NCI-H2107 (cell line): ENCODE measurements around the gene ADAM12.

Experiments used
- DNase-seq: peaks from one replicate; lab custom pipeline; 2025; lab: John Stamatoyannopoulos, UW

The ADAM12 gene

DNA sequence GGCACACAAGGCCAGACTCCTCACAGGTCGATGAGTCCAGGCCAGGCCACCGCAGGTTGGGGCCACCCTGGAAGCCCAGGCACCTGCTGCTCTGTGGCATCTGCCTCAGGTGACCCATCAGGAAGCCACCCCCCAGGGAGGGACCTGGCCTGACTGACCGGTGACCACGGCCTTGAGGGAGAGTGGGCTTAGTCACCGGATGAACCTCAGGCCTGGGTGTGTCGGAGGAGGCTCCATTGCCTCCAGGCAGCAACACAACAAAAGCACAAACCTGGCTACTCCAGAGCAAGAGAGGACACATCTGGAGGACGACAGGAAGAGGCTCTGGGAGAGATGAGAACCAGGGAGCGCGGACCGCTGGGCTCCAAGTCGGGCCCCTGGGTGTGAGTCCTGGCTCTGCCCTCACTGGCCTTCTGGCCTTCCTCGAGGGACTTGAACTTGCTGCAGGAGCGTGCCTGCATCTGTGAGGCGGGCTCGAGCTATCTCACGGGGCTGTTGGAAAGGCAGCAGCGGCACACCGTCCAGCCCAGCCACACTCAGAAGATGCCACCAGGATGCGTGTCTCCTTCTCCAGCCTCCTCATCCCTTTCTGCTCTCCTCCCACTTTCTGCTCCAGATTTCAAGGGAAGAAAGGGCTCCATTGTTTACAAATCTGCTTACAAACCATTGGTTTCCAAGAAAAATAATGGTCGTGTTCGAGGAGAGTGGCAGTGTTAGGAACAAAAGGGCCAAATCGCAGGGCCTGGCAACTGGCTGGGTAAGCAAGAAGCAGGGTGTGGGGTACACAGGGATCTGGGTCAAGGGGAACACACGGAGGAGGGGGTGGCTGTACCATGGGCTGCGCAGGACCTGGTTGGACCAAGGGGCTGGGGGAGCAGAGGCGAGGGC lies 152.9 kb downstream of the ADAM12 start:
- DNase-seq, result no peak

DNA sequence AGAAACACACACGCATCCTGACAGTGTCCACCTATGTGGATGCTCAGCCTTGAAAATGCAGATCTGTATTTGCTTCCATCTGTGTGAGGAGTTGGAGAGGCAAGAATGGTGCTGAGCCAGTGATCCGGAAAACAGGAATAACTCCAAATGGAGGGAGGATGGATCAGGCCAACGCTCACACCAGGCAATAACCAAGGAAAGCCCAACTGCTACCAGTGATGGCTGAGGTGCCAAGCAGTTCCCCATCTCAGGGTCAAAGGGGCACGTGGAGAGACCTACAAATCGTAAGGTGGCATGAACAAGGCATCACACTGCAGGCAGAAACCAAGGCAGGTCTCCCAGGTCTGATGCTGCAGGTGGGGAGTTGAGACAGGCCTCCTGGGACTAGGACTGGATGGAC lies 153.6 kb downstream of the ADAM12 start:
- no peak for DNase-seq

DNA sequence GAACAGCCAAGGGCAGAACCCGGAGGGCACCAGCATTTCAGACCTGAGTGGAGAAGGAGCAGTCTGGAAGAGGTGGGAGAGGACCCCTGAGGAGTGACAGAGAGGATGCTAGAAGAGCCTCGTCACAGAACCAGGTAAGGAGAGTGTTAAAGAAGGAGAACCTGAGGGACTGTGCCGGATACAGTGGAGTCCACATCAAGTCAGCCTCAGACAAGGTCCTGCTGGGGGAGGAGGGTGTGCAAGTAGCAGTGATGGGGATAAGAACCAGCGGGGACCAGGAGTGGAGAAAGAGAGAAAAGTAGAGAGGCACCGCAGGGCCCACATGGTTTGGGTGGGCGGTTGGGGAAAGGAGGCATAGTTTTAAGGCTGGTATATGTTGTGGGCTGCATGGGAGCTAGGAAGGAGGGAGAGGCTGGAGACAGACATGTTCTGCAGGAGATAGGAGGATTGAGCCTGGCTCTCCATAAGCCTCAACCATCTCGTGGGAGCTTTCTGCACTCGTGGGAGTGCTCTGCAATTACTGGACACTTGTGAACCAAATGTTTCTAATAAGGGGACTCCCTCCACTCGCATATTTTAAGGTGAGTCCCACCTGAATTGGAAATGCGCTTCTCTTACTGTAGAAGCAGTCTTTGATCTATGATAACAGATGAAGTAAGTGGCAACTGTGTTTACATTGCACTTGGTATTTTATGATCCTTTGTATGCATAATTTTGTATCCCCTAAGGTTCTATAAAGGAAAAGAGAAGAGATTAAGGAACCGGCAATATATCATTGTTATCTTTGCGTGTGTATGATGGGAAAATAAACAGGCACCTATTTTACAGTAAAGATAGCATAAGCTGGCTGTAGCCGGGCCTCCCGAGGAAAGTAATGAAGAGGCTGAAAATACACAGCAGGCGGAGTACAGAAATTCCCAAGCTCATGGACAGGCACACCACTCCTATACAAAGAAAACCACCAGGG lies 154.8 kb downstream of the ADAM12 start:
- DNase-seq, result no peak

DNA sequence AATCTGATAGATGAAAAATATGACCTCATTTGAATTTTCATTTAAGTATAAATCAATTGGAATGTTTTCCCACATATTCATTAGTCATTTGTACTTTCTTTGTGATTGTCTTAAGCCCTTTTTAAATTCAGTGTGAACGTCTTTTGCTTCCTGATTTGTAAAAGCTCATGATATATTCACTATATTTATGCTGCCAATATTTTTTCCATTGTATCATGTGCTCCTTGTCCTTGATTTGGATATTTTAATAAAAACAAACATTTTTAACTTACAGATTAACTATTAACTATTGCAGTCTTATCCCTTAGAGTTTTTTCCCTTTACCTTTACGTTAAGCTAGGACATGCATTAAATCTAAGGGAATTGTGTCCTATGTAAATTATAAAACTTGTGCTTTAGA lies 157.7 kb downstream of the ADAM12 start:
- DNase-seq, result no peak

DNA sequence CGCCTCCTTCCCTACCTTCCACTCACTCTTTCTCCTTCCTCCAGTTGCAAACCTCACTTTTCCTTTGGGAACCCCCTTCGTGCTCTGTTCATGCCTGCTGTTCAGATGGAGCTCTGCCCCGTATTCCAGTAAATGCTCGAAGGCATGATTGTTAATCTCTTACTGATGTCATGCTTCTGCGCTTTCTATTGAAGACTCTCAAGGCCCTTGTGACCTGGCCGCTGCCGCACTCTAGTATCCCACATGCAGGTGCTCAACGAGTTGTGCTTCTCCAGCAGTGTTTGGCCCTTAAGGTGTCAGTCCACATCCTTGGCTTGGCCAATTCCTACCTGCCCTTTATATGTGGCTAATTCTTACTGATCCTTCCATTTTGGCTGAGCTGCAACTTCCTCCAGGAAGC lies 158.6 kb downstream of the ADAM12 start:
- no peak for DNase-seq

DNA sequence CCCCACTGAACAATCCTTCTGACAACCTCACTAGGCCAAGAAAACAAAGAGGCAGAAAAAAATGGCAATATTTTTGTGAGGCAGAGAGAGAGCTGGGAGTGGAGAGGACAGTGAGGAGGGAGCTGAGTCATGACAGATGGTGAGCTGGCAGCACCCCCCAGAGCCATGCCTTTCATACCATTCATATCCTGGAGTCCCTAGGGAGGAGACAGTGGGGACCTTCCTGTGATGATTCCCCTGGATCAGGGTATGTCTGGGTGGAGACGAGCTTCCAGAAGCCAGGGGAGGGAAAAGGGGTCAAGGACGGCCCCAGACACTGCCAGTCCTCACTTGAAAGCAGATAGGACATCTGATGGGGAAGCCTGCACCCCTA lies 160.5 kb downstream of the ADAM12 start:
- DNase-seq, result no peak

DNA sequence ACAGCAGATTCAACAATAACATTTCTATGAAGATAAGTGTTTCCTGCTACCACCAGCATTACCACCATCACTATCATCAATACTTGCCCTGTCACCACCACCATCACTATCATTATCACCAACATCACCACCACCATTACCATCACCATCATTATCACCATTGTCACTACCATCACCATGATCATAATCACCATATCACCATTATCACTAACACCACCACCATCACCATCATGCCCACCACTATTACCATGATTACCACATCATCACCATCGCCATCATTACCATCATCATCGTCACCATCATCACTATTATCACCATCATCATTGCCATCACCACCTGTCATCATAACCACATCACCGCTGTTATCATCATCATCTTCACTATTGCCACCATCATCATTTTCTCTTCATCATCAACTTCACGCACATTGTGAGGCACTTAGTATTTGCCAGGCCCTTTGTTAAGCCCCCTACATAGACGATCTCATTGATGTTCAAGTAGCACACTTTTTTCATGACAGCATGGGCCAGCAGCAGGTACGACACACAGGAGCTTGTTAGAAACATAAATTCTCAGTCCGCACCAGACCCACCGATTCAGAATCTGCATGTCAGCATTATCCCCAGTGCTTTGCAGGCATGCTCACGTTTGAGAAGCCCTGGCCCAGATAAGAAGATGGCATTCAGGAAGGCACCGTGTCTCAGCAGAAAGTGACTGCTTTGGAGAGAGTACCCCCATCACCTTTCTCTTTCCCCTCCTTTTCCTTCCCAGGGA lies 161.1 kb downstream of the ADAM12 start:
- DNase-seq, result no peak

DNA sequence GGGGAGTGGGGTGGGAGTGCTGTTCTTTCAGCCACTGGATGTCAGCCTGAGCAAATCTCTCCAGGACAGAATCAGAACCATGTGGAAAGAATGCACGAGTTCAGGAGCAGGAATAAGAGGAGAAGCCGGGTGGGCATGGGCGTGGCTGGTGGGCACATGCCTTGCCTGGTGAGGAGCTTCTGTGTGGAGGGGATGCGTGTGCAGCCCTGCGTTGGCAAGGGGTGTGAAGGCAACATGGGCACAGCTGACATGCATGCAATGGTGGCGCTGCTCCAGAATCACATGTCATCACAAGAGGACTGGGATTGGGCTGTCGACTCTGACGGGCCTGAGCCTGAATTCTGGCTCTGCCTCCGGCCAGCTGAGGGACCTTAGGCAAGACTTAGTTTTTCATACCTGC lies 162.1 kb downstream of the ADAM12 start:
- no peak for DNase-seq

DNA sequence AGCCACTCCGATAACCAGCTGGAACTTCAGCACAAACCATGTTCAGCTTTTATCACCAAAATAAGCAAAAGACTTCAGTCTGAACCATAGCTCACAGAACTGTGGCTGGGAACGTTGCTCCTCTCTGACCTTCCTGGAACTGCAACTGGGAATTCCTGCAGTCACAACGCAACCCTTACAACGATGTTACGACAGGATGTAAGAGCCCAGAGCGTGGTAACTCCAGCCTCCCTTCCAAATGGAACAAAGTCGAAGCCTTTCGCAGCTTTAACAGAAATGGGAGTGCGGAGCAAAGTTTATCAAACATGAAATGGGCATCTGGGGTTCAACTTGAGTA lies 162.6 kb downstream of the ADAM12 start:
- DNase-seq, result no peak

DNA sequence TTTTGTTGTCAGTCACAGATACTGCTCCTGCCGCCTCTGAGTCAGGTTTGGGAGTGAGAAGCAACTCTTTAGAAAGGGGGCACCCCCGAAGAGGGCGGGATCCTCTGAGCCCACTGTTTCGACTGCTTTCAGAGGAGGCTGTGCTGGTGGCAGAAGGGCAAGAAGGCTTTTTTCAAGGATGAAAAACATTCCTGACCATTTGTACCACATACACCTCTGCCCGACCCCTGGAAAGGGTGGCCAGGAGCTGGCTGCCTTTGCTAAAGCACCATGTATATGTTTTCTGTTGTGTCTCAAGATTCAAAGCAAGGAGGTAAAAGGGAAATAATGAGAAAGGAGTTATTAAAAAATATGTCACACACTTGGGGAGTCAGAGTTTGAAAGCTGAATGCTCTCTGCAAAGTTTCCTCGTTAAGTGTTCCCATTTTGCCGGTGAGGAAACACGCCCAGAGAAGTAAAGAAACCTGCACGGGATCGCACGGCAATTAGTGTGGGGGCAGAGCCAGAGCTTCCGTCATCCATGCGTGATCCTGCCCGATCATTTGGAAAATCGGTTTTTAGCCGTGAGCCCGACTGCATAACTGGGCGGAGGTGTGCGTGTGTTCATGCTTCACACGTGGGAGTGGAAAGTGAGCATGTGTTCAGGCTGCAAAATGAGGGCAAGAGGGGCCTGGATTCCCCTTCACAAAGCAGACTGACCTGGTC lies 163.2 kb downstream of the ADAM12 start:
- no peak for DNase-seq

DNA sequence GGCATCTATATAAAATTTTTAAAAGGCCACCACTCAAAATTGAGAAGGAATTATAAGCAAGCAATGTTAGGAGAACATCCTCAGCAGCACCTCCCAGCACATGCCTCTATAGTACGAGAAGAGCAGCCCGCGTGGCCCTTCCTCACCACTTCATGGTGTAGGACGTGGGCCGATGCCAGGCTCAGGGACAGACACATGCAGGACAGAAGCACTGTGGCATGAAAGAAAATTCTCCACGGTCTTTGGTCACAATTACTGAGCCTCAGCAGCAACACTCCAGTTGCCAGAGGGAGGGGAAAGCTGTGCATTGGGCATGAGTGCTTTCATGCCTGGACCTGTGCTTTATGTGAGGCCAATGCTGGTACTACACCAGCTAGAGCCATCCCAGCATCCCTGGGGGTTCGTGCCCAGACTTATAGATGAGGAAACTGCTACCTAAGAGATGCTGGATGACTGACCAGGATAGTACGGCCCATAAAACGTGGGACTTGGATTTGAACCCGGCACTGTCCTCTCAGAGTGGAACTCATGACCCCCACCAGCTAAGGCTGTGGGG lies 164.7 kb downstream of the ADAM12 start:
- DNase-seq, result no peak

DNA sequence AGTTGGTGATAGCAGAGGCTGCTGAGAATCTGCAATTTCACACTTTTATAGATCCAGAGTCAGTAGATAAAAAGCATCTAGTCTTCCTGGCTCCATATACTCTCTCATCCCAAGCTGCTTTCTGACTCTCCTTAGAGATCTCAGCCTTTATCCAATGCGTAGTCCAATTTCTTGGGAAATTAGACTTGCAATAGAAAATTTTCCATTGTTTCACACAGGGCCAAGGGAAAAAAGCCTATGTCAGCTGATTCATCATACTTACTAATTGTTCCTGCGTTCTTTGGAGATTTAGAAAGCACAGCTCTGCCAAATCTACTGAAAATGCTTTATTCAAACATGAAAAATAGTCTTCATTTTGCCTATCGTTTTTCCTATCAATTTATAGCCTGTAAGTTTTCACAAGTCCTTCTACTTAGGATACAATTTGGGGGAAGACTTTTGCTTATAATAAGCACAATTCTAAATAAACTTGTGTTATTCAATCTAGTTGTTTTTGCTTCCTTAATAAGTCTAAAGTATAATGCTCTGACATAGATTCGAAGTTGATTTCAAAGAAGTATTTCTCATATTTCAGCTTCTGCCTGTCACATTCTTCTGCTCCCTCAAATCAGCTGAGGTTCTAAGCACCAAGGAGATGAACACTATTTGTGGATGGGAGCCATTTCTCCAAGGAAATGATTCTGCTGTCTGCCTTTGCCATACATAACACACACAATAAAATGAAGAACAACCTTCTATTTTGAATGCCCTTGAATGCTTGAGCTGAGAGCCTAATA lies 165.4 kb downstream of the ADAM12 start:
- no peak for DNase-seq

DNA sequence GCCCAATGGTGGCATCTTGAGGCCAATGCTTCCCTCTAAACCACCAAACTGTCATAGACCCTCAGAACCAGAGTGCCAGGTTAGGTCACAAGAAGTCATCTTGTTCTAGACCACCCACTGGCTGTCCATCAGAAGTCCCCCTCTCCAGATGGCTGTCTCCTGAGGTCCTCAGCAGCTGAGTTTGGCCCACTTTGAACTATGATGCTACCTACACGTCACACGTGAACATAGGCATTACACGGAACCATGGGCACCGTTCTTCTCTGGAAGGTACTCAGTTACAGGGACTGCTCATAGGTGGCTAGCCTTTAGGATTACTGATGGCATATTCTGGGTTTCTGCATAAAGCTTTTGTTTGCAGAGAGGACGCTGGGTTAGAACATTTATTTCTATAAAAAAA lies 166.4 kb downstream of the ADAM12 start:
- DNase-seq, result no peak

DNA sequence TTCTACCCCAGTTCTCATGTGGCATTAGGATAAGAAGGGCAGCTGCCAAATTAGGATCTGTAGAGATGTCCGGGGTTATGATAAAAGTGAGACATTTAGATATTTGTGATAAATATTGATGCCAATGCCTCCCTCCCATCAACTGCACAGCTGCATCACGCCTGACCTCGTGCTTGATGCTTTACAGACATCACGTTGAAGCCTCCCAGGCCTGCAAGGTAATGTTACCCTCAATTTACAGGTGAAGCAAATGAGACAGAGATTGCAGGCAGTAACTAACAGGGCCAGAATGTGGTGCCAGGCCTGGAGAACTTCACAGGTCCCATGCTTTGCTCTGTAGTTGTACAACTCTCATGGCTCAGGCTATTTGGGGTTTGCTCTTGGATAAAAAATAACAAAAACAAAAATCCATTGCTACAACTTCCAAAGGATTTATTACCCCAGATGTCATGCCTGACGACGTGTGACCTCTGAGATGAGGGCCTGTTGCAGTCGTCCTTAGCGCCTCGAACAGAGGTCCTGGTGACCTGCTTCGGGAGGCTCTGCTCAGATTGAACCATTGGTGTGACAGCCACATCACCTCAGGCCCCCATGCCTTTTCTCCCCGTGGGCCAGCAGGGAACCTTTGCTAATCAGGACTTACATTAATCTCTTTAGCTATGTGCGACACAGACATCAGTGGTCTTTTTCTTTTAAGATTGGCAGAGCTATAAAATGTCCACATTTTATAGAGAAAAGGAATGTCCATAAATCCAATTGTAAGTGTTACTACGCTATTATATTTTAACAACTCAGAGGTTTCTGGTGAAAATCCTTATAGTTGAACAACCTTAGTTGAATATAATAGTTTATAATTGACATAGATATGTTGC lies 169.3 kb downstream of the ADAM12 start:
- DNase-seq, result no peak

DNA sequence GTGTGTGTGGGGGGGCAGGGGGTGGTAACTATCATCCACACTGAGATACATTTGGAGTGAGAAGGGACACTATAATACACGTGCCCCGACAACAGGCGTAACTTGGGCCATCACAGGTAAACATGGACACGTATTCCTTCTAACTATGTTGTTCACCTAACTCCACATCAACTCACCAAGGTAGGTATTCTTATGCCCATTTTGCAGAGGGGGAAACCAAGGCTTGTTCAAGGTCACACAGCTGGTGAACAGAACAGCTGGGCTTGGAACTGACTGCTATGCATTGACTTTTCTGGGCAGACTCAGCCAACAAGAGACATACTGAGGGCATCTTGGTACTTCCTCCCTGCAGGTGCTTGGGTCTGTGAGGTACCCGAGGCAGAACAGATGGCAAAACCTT lies 170.1 kb downstream of the ADAM12 start:
- no peak for DNase-seq

DNA sequence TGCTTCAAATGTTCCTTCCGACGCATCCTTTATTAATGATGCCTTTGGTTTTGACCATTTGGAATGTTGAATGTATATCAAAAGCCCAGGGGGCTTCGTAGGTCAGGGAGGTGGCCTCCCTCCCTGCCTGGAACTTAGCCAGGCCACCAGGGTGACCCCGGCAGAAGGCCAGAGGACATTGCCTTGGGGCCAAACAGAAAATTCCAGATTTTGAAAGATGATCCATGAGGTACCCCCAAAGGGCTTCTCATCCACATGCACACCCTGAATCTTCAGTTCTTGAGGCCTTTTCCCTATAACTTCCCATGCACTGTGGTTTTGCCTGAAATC lies 171.7 kb downstream of the ADAM12 start:
- DNase-seq, result no peak

DNA sequence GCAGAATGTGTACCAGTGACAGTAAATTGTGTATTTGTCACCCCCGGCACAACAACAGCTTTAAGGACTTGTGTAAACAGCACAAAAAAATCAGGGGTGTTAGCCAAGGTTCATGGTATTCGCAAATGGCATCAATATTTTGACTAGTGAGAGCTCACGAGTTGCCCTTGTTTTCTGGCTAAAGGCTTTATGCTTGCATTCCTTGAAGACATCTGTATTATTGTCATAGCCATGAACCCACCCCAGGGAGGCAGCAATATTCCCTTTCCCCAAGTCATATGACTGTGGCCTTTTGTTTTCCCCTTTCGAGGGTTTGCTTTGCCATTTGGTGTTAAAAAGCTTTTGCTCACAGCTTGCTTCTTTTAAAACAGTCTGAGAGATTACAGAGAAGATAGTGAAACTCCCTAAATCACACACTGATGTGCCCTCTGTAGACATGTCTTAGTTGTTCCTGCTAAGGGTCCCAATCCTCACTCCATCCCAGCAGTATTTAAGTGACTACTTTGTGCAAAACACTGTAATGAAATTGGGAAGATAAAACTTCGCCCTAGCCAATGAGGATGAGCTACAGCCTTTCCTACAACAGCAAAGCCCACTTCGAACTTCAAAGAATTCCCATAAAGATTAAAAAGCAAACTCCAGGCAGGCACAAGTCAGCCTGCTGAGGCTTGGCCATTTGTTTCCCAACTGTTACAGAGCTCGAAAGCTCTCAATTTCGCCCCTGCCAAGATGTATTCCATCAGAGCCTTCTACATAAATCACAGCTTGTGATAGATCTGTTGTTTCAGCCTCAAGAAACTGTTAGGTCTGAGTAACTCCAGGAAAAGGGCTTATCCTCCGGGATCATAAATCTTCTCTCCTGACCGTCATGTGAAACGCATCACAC lies 172.3 kb downstream of the ADAM12 start:
- no peak for DNase-seq

DNA sequence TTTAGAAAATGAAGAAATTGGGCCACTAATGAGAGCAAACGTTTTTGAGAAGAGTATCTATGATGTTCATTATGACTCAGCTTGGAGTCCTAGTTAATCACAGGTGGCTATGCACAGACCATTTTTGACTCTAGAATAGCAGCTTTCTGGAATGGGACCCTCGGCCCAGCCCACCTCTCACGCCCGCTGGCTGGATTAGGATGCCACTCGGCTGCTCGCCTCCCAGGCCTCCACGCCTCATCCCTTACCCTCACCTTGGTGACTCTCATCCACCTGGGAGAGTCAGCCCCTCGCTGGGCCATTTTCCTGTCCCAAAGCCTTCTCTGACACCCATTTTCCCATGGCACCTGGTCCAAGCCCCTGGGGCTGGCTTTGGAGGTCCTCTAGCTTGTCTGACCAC lies 173.6 kb downstream of the ADAM12 start:
- DNase-seq, result no peak

DNA sequence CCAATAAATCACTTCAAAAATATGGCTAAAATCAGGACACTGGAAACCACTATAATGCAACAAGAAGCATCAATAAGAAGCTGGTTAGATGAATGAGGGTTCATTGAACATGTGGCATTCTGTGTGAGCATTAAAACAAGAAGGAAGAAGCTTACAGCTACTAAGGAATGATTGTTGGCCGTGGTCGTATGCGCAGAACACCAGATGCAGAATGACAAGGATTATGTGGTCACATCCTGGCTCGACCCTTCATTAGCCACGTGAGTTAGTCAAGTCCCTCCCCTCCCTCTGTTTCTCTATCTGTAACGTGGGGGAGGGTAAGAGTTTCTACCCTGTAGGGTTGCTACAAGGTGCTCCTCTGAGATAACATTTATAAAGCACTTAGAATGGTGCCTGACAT lies 174.3 kb downstream of the ADAM12 start:
- no peak for DNase-seq
